ENCODE data around the gene RCBTB2.

GRCh38 chr13:48530833-48531232 is 2.0 kb downstream of the RCBTB2 start:
- TF ChIP-seq FOXM1 (IDR thresholded peaks at IDR 0.05; ENCODE audit: borderline replicate concordance) (no peak), NFRKB (IDR thresholded peaks at IDR 0.05) (no peak), L3MBTL2 (conservative IDR thresholded peaks at IDR 0.05) (no peak), FOXK2 (IDR thresholded peaks at IDR 0.05) (no peak), FOXA1 (IDR thresholded peaks at IDR 0.05) (no peak), BHLHE40 (IDR thresholded peaks at IDR 0.05; ENCODE audit: borderline replicate concordance) (no peak), PKNOX1 (IDR thresholded peaks at IDR 0.05) (no peak), SP1 (IDR thresholded peaks at IDR 0.05) (no peak), LEF1 (IDR thresholded peaks at IDR 0.05; ENCODE audit: borderline replicate concordance) (no peak), ARNT (IDR thresholded peaks at IDR 0.05) (no peak), TARDBP (IDR thresholded peaks at IDR 0.05) (no peak), SUZ12 (IDR thresholded peaks at IDR 0.05) (no peak), CTBP1 (IDR thresholded peaks at IDR 0.05; ENCODE audit: borderline replicate concordance) (no peak), HDGF (IDR thresholded peaks at IDR 0.05; ENCODE audit: borderline replicate concordance) (no peak)

Data from HEK293T (cell line).